HG03097 (cell line): ENCODE results near the gene TMEM208.

ENCODE experiments used
- ATAC-seq: cut with Tn5 transposase; IDR thresholded peaks from one replicate; pipeline ENCODE4 v1.9.1; 2021; ENCODE audit not compliant: unreplicated experiment, low FRiP score

The TMEM208 gene

GRCh38 chr16:67207249-67208091 is 19.5 kb upstream of the TMEM208 start:
- no peak for ATAC-seq

DNA sequence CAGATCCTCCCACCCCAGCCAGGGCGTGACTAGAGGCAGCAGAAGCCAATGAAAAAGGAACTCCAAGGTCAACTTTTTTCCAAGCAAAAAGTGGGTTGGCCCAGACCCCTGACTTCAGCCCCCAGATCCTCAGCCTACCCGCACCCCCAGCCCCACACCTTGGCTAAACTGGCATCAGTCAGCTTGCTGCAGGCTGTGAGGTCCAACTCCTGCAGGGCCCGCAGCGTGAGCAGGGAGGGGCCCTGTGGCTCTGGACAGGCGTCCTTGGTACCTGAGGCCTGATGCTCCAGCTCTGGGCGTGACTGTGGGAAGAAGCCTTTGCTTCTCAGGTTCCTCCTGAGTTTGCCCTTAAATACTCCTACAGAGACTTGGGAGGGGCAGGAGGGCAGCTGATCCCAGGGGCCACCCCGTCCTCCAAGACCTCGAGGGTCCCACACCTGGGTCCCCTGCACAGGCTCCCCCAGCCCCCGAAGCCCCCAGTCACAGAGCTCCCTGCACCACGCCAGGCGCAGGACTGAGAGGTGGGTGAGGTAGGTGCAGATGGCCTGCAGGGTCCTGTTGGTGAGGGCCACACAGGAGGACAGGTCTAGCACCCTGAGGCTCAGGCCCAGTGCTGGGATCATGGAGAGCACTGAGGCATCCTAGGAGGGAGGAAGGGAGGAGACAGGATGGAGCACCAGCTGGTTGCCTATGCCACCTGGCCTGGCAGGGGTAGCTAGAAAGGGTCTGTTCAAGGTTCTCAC is 18.6 kb upstream of the TMEM208 start:
- ATAC-seq = no peak

GRCh38 chr16:67209565-67209964 is 17.4 kb upstream of the TMEM208 start:
- ATAC-seq = no peak

DNA sequence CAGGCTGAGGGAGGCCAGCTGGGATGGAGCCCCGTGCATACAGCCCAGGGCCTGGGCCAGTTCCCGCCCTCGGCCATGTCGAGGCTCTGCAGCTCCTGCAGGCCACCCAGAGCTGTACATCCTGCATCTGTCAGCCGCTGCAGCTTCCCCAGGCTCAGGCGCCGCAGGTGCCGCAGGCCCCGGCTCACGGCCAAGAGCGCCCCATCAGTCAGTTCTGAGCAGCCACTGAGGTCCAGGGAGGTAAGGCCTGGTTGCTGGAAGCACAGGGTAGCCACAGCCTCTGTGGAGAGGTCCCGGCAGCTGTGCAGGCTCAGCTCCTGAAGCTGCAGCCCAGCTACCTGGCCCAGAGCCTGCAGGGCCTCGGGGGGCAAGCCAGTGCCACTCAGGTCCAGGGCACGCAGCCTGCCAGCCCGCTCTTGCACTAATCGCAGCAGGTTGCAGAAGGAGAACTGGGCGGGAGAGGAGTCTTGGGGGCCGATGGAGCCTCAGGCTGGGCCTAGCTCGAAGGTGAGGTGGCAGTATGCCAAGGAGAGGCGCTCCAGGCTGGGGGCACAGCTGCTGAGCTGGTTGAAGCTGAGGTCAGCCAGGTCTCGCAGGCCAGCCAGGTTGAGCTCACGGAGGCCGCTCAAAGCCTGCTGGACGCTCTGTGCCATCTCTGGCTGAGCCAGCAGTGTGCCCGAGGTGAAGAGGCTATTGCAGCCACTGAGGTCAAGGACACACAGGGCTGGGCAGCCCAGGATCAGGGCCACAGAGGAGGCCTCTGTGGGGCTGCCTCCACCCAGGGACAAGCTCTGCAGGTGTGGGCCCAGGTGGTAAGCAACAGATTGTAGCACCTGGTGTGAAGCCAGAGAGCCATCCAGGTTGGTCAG is 16.6 kb upstream of the TMEM208 start:
- no peak for ATAC-seq

DNA sequence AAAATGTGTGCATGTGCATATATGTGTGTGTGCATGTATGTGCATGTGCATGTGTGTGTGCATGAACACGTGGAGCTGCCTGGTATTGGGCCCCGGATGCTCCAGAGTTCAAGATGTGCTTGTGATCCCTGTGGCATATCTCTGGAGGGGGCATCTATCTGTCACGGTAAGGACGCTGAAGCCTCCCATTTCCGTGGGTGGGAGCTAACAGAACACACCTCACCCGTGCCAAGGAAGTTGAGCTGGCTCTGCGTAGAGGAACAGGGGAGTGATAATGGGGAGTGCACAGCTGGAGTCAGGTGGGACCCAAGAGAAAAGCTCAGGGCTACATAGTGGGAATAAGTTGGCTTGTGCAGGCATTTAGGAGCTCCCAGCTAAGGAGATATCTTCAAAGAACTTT is 15.3 kb upstream of the TMEM208 start:
- no peak for ATAC-seq

DNA sequence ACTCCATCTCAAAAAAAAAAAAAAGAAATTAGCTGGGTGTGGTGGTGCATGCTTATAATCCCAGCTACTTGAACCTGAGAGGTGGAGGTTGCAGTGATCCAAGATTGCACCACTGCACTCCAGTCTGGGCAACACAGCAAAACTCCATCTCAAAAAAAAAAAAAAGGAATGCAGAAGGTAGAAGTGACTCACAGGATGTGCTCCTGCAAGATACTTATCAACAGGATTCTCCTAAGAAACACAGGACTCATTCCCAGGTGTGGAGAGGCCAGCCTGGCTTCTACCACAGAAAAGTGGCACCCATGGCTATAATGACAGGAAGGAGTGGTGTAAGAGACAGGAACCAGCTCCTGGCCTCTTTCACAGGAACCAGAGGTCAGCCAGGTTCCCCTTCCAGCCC is 14.2 kb upstream of the TMEM208 start:
- no peak for ATAC-seq

DNA sequence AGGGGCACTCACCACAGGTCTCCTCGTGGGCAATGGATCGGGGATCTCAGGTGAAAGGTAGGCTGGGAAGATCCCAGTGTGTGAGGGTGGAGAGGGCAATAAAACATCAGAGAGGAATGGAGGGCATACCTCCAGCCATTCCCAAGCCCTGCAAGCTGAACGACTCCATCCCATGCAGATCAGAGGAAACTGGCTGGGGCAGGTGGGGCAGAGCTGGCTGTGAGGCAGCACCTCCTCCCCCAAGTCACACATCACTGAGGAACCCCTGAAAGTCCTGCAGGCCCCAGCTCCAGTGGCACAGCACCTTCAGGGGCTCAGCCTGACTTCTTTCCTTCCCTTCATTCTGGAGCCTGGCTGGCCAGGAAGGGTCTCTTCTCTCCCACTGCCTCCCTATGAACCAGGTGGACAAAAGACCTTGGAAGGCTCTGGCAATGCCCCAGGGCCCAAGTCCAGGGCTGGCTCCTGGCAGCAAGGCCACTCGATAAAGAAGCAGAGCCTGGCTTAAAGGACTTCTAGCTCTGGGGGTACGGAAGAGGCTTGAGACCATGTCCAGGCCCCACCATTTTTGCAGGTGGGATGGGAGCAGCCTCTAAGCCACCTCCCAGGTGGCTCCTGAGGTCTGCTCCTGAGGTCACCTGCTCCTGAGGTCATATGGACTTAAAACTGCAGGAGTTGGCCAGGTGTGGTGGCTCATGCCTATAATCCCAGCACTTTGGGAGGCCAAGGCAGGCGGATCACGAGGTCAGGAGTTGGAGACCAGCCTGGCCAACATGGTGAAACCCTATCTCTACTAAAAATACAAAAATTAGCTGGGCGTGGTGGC is 13.5 kb upstream of the TMEM208 start:
- ATAC-seq = no peak

GRCh38 chr16:67215706-67216105 is 11.2 kb upstream of the TMEM208 start:
- no peak for ATAC-seq

GRCh38 chr16:67216612-67217490 is 10.1 kb upstream of the TMEM208 start:
- no peak for ATAC-seq

DNA sequence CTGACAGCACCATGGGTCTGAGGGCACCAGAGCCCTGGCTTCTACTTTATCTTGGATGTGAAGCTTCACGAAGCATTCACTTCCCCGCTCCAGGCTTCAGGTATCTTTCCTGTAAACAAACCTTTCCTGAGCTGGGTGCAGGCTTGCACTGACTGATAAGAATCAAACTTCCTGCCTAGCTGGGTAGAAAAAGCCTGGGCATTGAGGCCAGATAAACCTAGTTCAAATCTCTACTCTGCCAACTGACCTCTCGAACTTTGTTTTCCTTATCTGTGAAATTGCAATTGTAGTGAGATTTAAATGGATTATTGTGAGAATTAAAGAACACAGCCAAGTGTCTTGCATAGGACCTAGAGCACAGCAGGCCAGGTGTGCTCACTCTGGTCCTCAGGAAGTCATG is 2.9 kb upstream of the TMEM208 start:
- no peak for ATAC-seq

- ATAC-seq = no peak
Observed at GRCh38 chr16:67226295-67226803, 581 bp upstream of the TMEM208 start.

DNA sequence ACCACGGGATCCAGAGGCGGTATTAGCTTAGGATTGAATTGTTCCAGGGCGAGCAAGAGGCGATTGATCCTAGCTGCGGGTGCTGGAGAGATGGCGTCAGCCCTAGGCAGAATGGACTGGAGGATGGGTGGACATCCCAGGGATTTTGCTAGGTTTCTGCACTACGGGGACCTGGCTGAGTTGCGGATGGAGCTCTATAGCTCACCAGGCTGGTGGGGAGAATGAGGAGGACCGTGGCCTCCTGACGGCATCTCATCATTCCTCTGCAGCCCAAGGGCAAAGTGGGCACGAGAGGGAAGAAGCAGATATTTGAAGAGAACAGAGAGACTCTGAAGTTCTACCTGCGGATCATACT is 614 bp downstream of the TMEM208 start:
- ATAC-seq = no peak

- no peak for ATAC-seq
Observed at GRCh38 chr16:67228034-67228785, 1.3 kb downstream of the TMEM208 start.

- no peak for ATAC-seq
Observed at GRCh38 chr16:67228905-67229304, 2.0 kb downstream of the TMEM208 start.

- no peak for ATAC-seq
Observed at GRCh38 chr16:67229906-67230808, 3.2 kb downstream of the TMEM208 start.

DNA sequence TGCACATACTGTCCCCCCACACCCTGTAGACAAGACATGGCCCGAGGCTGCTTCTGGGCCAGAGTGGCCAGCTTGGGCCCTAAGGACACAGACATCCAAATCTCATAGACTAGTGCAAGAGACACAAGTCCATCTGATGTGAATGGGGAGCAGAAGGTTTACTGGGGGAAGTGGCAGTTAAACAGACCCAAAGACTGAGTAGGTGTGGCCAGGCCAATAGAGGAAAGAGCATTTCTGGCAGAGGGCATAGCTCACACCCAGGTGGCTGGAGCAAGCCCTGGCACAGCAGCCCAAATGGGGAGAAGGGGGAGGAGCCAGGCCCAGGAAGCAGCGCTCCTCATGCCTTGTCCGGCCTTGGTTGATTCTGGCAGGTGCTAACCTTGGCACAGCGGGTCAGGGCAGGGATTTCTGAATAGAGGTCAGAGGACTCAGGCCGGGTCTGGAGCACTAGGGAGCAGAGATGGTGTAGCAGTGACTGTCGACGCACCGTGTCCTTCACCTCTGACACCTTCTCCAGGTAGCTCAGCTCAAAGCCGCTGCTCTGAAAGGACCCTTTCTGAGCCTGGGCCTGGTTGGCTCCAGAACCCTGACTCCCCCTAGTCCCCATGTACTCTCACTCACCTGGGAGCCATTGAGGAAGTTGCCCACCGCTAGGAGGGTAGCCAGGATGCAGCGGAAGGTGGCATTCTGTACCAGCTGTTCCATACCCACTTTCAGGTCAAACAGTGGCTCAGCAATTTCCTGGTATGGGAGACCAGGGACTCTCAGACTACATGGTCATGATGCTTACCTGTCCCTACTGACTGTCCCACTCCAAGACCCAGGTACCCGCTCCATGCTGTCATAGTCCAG is 4.1 kb downstream of the TMEM208 start:
- no peak for ATAC-seq

GRCh38 chr16:67233596-67233995 is 6.7 kb downstream of the TMEM208 start:
- ATAC-seq = no peak
